Measurements from ENCODE around the gene PACS2.

DNA sequence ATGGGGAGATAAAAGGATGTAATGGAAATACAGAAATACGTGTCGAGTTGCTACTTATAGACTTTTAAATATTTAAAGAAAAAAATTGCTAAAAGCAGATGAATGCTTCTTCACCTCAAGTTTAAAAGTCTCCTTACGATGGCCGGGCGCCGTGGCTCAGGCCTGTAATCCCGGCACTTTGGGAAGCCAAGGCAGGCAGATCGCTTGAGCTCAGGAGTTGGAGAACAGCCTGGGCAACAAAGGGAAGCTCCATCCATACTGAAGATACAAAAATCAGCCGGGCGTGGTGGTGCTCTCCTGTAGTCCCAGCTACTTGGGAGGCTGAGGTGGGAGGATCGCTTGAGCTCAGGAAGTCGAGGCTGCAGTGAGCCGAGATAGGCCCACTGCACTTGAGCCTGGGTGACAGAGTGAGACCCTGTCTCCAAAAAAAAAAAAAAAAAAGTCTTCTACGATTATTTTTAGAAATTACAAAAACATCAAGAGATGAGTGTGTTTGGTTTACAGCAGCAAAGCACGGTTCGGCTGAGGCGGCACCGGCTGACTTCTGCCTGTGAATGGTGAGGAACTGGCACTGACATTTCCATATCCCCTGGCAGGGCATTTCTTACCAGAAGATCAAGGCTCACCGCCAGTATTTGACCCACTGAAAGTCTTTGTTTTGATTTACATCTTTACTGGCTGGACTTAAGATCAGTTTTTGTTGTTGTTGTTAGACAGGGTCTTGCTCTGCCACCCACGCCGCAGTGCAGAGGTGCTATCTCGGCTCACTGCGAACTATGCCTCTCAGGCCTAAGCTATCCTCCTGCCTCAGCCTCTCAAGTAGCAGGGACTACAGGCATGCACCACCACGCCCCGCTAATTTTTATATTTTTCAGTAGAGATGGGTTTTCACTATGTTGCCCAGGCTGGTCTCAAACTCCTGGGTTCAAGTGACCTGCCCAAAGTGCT, 101.2 kb downstream of the PACS2 start:
- TF ChIP-seq, protein P1, sequence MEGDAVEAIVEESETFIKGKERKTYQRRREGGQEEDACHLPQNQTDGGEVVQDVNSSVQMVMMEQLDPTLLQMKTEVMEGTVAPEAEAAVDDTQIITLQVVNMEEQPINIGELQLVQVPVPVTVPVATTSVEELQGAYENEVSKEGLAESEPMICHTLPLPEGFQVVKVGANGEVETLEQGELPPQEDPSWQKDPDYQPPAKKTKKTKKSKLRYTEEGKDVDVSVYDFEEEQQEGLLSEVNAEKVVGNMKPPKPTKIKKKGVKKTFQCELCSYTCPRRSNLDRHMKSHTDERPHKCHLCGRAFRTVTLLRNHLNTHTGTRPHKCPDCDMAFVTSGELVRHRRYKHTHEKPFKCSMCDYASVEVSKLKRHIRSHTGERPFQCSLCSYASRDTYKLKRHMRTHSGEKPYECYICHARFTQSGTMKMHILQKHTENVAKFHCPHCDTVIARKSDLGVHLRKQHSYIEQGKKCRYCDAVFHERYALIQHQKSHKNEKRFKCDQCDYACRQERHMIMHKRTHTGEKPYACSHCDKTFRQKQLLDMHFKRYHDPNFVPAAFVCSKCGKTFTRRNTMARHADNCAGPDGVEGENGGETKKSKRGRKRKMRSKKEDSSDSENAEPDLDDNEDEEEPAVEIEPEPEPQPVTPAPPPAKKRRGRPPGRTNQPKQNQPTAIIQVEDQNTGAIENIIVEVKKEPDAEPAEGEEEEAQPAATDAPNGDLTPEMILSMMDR (conservative IDR thresholded peaks at IDR 0.05; ENCODE audit: low read depth, low read length): no peak
- TF ChIP-seq EZH2phosphoT487 (IDR thresholded peaks at IDR 0.05; ENCODE audit: borderline replicate concordance, low read length): no peak
